ENCODE measurements around the gene KCTD2.
"Not testable (repeated sequence)": the region's sequence is repeated elsewhere in the genome, so short reads cannot be mapped to it uniquely, and the experiment has no call there.

Gene KCTD2

GRCh38 chr17:75024686-75025397 lies 22.2 kb upstream of the KCTD2 start:
- TF ChIP-seq POLR2AphosphoS5 (IDR thresholded peaks at IDR 0.05; ENCODE audit: low read depth) (peak; percentile 84; the same call in 1 of the 2 replicates), REST (IDR thresholded peaks at IDR 0.05; ENCODE audit: insufficient replicate concordance, low read depth) (no peak), GABPA (IDR thresholded peaks at IDR 0.05; ENCODE audit: low read depth) (no peak), CTCF (IDR thresholded peaks at IDR 0.05; ENCODE audit: insufficient read depth, low read length) (no peak), SPI1 (IDR thresholded peaks at IDR 0.05; ENCODE audit: borderline replicate concordance, low read depth) (no peak)
- H3K27me3 ChIP-seq (ENCODE audit: insufficient read depth, poor library complexity, severe bottlenecking): no peaks in the 10 kb centered on the region
- H3K4me3 ChIP-seq (replicated peaks; ENCODE audit: insufficient read depth, low read length): no peak overlapping the region
- peak overlapping the region; percentile 59 for H3K27ac ChIP-seq (replicated peaks)
- DNase-seq (ENCODE audit: low read depth in 1 of 2, low spot score in 1 of 2): peak in 1 of 2 experiments; percentile 77

- peak in 1 of 2 experiments; percentile 80 for DNase-seq (ENCODE audit: low read depth in 1 of 2, low spot score in 1 of 2)
- not testable (repeated sequence) for H3K27me3 ChIP-seq (ENCODE audit: insufficient read depth, poor library complexity, severe bottlenecking); H3K4me3 ChIP-seq (replicated peaks; ENCODE audit: insufficient read depth, low read length)
- peak overlapping the region; percentile 59 for H3K27ac ChIP-seq (replicated peaks)
- TF ChIP-seq POLR2AphosphoS5 (IDR thresholded peaks at IDR 0.05; ENCODE audit: low read depth) (0 out of 2 replicates have a peak, but pooled peaks have one; percentile 58), GABPA (IDR thresholded peaks at IDR 0.05; ENCODE audit: low read depth) (peak; percentile 46; the same call in 1 of the 2 replicates)
These were observed 21.7 kb upstream of the KCTD2 start for GRCh38 chr17:75025398-75025734.

GRCh38 chr17:75026650-75027049 lies 20.4 kb upstream of the KCTD2 start:
- H3K27me3 ChIP-seq (ENCODE audit: insufficient read depth, poor library complexity, severe bottlenecking); H3K4me3 ChIP-seq (replicated peaks; ENCODE audit: insufficient read depth, low read length); H3K27ac ChIP-seq (replicated peaks): not testable (repeated sequence)
- peak; percentile 31; the same call in 1 of the 2 replicates for TF ChIP-seq SPI1 (IDR thresholded peaks at IDR 0.05; ENCODE audit: borderline replicate concordance, low read depth)
- DNase-seq (ENCODE audit: low read depth in 1 of 2, low spot score in 1 of 2): peak in 1 of 2 experiments; percentile 68

- Histone ChIP-seq H3K27me3 (ENCODE audit: insufficient read depth, poor library complexity, severe bottlenecking) (no peaks in the 10 kb centered on the region), H3K4me3 (replicated peaks; ENCODE audit: insufficient read depth, low read length) (no peak overlapping the region), H3K27ac (replicated peaks) (no peak overlapping the region)
- TF ChIP-seq GABPA (IDR thresholded peaks at IDR 0.05; ENCODE audit: low read depth) (no peak), REST (IDR thresholded peaks at IDR 0.05; ENCODE audit: insufficient replicate concordance, low read depth) (no peak), CTCF (IDR thresholded peaks at IDR 0.05; ENCODE audit: insufficient read depth, low read length) (no peak), SPI1 (IDR thresholded peaks at IDR 0.05; ENCODE audit: borderline replicate concordance, low read depth) (no peak), POLR2AphosphoS5 (IDR thresholded peaks at IDR 0.05; ENCODE audit: low read depth) (no peak)
- DNase-seq (ENCODE audit: low read depth in 1 of 2, low spot score in 1 of 2): no peak
These were observed 16.9 kb upstream of the KCTD2 start for GRCh38 chr17:75030161-75030560.
